Activated CD8-positive, alpha-beta memory T cell treated with anti-CD3 and anti-CD28 coated beads, Interleukin-2, amount 10 ng/mL, durations not matched to agents 7 days and 5 days (primary cell): Measurements from ENCODE around the gene POLE. TPM values are rescaled to one million over a fixed set of nuclear protein-coding genes. Genes with fewer than 3 reads are reported as not detected.
"Not testable (repeated sequence)": the region's sequence is repeated elsewhere in the genome, so short reads cannot be mapped to it uniquely, and the experiment has no call there.

Source experiments
- ATAC-seq: fragments of 150-1000 bp; cut with Tn5 transposase; one replicate; pipeline ENCODE4 v1.10.0; 2021; ENCODE audit warnings: moderate library complexity
- CTCF ChIA-PET: fragments of 350-600 bp; sonication (Branson Sonifier 250); formaldehyde crosslinking; loops from one replicate; lab custom pipeline; 2021; ENCODE audit warnings: antibody characterized with exemption; lab: Charles Lee
- DNase-seq: peaks from one replicate; pipeline ENCODE4 v3.0.0-alpha.2; 2020
- H3K27ac Mint-ChIP-seq: one replicate; pipeline ENCODE4 v1.8.0; 2021; ENCODE audit warnings: mild to moderate bottlenecking, mixed read lengths
- H3K27me3 Mint-ChIP-seq: one replicate; pipeline ENCODE4 v1.8.0; 2021; ENCODE audit warnings: mixed read lengths
- H3K36me3 Mint-ChIP-seq: one replicate; pipeline ENCODE4 v1.8.0; 2021; ENCODE audit warnings: mild to moderate bottlenecking, mixed read lengths
- H3K4me1 Mint-ChIP-seq: one replicate; pipeline ENCODE4 v1.8.0; 2021; ENCODE audit warnings: mixed read lengths
- H3K4me3 Mint-ChIP-seq: one replicate; pipeline ENCODE4 v1.8.0; 2021; ENCODE audit warnings: mild to moderate bottlenecking, moderate library complexity, mixed read lengths
- H3K9me3 Mint-ChIP-seq: one replicate; pipeline ENCODE4 v1.8.0; 2022; ENCODE audit warnings: low read depth, mixed read lengths
- total RNA-seq, 2 experiments: library from RNA; stranded (reverse); gene quantifications; one replicate each; pipeline ENCODE4 v1.2.3, GENCODE V29; 2021

POLE gene
- total RNA-seq, 2 experiments from 2014 or later, result 170 to 221 TPM

DNA sequence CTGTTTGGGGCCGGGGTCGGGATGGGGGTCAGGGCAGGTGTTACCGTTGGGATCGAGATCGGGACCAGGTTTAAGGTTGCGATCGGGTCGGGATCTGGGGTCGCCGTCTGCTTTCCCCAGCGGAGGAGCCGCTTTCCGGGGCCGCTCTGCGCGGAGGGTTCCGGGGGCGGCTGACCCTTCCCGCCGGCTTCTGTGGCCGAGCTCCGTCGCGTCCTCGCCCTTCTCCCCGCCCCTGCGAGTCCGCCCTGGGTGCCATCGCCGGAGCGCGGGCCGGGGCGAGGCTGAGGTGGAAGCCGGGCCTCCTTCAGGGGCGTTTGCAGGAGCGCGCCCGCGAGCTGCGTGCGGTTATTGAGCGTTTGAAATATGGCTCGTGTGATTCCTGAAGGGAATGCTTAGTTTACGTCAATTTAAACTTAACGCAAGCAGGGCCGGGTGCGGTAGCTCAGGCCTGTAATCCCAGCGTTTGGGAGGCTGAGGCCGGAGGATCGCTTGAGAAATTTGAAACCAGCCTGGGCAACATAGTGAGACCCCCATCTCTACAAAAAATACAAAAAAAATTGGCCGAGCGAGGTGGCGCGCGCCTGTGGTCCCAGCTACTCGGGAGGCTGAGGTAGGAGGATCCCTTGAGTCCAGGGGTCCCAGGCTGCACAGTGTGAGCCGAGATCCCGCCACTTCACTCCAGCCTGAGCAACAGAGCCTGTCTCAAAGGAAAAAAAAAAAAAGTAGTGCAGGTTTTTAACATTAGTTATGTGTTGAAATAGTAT lies 24.1 kb upstream of the POLE start:
- H3K4me1 Mint-ChIP-seq, result peaks cover 23% of the 10 kb centered on the region
- ATAC-seq (peak; percentile 31), DNase-seq (peak; percentile 50)
- no peaks in the 10 kb centered on the region for H3K27me3 Mint-ChIP-seq
- peak overlapping the region; percentile 80 for H3K4me3 Mint-ChIP-seq
- H3K27ac Mint-ChIP-seq, result peak overlapping the region; percentile 70
- no peaks in the 10 kb centered on the region for H3K9me3 Mint-ChIP-seq
- H3K36me3 Mint-ChIP-seq, result peaks cover 20% of the 10 kb centered on the region
- CTCF ChIA-PET, result interaction anchor here (1.6 kb wide), 1 partner anchor 15 kb away, joined by 5 read pairs; no protein-coding TSS in a partner anchor

DNA sequence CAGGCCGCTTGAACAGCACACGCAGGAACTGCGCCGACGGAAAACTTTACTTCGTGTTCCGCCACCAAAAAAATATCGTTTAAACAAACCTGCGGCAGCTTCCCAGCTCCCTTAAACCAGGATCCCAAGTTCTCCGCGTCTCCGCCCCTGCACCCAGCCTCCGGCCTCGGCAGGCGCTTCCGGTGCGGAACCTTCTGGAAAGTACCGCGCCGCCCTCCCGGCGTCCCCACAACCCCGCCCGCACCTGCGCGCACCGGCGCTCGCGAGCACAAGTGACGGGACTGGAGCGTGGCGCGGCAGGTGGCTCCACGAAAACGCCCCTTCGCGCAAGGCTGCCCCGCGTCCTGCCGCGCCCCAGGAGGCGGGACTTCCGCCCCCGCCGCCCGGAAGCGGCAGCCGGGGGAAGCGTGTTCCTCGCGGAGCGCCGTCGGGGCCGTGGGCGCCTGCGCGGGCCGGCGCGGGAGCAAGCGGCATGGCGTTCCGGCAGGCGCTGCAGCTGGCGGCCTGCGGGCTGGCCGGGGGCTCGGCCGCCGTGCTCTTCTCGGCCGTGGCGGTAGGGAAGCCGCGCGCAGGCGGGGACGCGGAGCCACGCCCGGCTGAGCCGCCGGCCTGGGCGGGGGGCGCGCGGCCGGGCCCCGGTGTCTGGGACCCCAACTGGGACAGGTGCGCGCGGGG lies 23.4 kb upstream of the POLE start, which contains the start of gene PGAM5:
Gene PGAM5, plus strand, starts transcription at position 438 of the 675 bp plus-strand sequence. Its CDS starts 35 bp downstream, at position 473.
- peak within 1 kb of the TSS; percentile 85 for H3K4me3 Mint-ChIP-seq
- H3K36me3 Mint-ChIP-seq, result peaks cover 19% of the 10 kb centered on the region
- peak within 1 kb of the TSS; percentile 81 for H3K27ac Mint-ChIP-seq
- no peaks in the 10 kb centered on the region for H3K27me3 Mint-ChIP-seq
- DNase-seq, result peak; percentile 90
- CTCF ChIA-PET, result interaction anchor here (1.6 kb wide), 1 partner anchor 15 kb away, joined by 5 read pairs; no protein-coding TSS in a partner anchor
- H3K4me1 Mint-ChIP-seq, result peaks cover 23% of the 10 kb centered on the region
- peak; percentile 95 for ATAC-seq
- H3K9me3 Mint-ChIP-seq, result no peaks in the 10 kb centered on the region

DNA sequence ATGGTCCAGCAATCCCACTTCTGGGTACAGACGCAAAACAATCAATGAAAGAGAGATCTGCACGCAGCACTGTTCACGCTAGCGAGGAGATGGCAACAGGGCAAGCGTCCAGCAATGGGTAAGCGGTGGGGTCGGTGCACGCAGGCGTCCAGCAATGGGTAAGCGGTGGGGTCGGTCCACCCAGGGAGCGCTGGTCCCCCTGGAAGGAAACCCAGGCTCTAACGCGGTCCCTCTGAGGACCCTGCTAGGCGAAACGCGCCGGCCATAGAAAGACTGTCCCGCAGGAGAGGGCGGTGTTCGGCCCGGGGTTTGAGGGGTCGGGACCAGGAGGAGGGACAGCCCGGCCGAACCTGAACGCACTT lies 22.9 kb upstream of the POLE start:
- peak; percentile 13 for ATAC-seq
- H3K9me3 Mint-ChIP-seq, result no peaks in the 10 kb centered on the region
- CTCF ChIA-PET, result interaction anchor here (0.6 to 1.6 kb wide), 2 partner anchors 14 to 29 kb away, joined by 3 to 5 read pairs; no protein-coding TSS in a partner anchor
- no peak for DNase-seq
- H3K4me3 Mint-ChIP-seq, result peak overlapping the region; percentile 85
- peaks cover 23% of the 10 kb centered on the region for H3K4me1 Mint-ChIP-seq
- H3K36me3 Mint-ChIP-seq, result peaks cover 20% of the 10 kb centered on the region
- H3K27ac Mint-ChIP-seq, result peak overlapping the region; percentile 81
- no peaks in the 10 kb centered on the region for H3K27me3 Mint-ChIP-seq

DNA sequence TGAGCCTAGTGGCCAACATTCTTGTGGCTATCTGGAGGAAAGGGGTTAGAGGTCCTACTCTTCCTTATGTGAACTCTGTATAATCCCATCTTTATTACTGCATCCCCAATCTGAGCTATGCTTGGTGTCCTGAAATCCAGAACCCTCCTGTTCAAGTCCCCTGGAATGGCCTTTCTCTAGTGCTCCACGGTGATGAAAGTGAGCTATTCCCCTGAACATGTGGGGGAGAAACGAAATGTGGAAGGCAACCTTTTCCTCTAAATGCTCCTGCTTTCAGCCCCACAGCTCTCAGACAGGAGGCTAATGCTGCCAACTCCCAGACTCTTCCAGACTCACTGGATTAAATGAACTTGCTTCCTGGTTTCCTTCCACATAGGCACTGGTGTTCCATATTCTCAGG lies 21.0 kb upstream of the POLE start:
- ATAC-seq (no peak), DNase-seq (no peak)
- no peak overlapping the region for H3K4me3 Mint-ChIP-seq
- no peaks in the 10 kb centered on the region for H3K9me3 Mint-ChIP-seq
- H3K27ac Mint-ChIP-seq, result no peak overlapping the region
- H3K27me3 Mint-ChIP-seq, result no peaks in the 10 kb centered on the region
- CTCF ChIA-PET, result no interaction called here
- peaks cover 15% of the 10 kb centered on the region for H3K4me1 Mint-ChIP-seq
- peaks cover 17% of the 10 kb centered on the region for H3K36me3 Mint-ChIP-seq

DNA sequence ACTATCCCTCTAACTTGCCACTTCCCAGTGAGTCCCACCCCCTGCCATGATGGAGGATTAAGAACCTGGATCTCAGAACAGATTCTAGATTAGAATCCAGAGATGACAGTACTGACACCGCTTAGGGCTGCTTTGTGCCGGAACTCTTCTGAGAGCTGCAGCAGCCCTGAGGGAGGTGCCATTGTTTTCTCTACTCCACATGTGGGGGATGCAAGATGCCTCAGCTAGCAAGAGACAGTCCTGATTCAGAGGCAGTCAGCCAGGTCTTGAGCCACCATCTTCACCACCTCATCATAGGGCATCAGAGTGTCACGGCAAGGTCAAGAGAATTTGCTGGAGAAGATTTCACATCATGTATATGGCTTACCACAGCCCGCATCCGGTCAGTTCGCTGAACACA lies 20.1 kb upstream of the POLE start:
- CTCF ChIA-PET, result no interaction called here
- Mint-ChIP-seq H3K36me3 (peaks cover 19% of the 10 kb centered on the region), H3K4me3 (no peak overlapping the region), H3K9me3 (no peaks in the 10 kb centered on the region), H3K4me1 (peaks cover 11% of the 10 kb centered on the region), H3K27ac (no peak overlapping the region), H3K27me3 (no peaks in the 10 kb centered on the region)
- DNase-seq (no peak), ATAC-seq (no peak)

DNA sequence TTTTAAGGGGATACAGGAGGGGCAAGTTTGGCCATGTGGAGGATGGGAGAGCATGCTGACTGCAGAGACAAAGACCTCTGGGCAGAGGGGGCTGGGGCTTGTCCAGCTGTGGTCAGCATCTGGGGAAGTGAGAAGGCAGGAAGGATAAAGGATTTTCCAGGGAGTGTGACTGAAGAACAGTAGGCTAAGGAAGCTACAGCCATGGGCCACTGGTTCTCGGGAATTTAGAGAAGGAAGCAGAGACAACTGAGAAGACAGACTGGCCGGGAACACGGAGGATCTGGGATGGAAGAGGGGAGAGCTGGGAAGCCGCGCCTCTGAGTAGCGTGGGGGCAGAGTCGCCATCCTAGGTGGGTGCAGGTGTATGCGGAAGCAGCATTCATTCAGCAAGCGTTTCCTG lies 16.5 kb upstream of the POLE start:
- ATAC-seq (no peak), DNase-seq (no peak)
- CTCF ChIA-PET, result no interaction called here
- Mint-ChIP-seq H3K9me3 (no peaks in the 10 kb centered on the region), H3K27me3 (no peaks in the 10 kb centered on the region), H3K36me3 (peaks cover 30% of the 10 kb centered on the region), H3K4me1 (peaks cover 2% of the 10 kb centered on the region), H3K4me3 (no peak overlapping the region), H3K27ac (no peak overlapping the region)

DNA sequence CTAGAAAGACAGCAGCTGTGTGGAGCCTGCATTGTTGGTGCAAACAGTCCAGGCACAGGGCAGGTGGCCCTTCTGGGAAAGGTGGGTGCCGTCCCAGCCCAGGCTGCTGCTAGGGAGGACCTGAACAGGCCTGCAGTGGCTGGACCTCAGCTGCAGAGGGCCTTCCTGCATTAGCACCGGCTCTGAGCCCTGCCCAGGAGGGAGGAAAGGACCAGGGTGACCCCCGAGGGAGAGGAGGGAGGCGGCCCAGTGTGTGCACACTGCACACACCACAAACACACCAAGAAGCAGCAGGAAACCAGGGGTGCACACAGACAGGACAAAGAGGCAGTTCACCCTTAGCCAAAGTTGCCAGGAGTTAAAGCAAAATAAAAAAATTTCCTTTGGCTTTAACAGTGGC lies 15.5 kb upstream of the POLE start:
- ATAC-seq, result no peak
- DNase-seq, result no peak
- no peaks in the 10 kb centered on the region for H3K27me3 Mint-ChIP-seq
- H3K27ac Mint-ChIP-seq, result no peak overlapping the region
- H3K36me3 Mint-ChIP-seq, result peaks cover 28% of the 10 kb centered on the region
- H3K4me1 Mint-ChIP-seq, result peaks cover 2% of the 10 kb centered on the region
- H3K4me3 Mint-ChIP-seq, result no peak overlapping the region
- no peaks in the 10 kb centered on the region for H3K9me3 Mint-ChIP-seq
- CTCF ChIA-PET, result no interaction called here

DNA sequence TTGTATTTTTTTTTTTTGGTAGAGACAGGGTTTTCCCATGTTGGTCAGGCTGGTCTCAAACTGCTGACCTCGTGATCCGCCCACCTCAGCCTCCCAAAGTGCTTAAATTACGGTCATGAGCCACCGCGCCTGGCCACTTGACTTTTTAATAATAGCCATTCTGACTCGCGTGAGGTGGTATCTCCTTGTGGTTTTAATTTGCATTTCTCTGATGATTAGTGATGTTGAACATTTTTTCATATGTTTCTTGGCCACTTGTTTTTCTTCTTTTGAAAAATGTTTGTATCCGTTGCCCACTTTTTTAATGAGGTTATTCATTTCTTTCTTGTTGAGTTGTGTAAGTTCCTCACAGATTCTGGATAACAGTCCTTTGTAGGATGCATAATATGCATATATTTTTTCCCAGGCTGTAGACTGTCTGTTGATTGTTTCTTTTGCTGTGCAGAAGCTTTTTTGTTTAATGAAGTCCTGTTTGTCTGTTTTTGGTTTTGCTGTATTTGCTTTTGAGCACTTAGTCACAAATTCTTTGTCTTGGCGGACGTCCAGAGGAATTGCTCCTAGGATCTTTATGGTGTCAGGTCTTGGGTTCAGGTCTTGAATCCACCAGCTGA lies 13.2 kb upstream of the POLE start:
- Mint-ChIP-seq H3K9me3 (no peaks in the 10 kb centered on the region), H3K36me3 (peaks cover 31% of the 10 kb centered on the region), H3K4me1 (no peaks in the 10 kb centered on the region), H3K4me3 (no peak overlapping the region), H3K27me3 (no peaks in the 10 kb centered on the region), H3K27ac (no peak overlapping the region)
- DNase-seq (no peak), ATAC-seq (no peak)
- CTCF ChIA-PET, result no interaction called here

DNA sequence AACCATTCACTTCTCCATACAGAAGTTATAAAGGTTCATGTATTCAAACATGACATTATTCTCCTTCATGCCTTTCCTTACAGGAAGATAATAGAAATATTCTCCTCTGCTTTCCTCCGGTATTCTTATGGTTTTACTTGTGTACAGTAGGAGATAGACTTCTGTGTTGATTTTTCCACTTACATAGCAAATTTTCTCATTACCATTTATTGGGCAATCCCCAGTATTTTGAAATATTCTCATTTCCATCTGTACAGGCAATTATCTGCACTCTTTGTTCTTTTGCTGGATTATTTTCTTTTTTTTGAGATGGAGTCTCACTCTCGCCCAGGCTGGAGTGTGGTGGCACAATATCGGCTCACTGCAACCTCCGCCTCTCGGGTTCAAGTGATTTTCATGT lies 11.2 kb upstream of the POLE start:
- Mint-ChIP-seq H3K27ac (no peak overlapping the region), H3K36me3 (peaks cover 30% of the 10 kb centered on the region), H3K27me3 (no peaks in the 10 kb centered on the region), H3K9me3 (no peaks in the 10 kb centered on the region), H3K4me1 (no peaks in the 10 kb centered on the region), H3K4me3 (no peak overlapping the region)
- ATAC-seq, result no peak
- CTCF ChIA-PET, result no interaction called here
- DNase-seq, result no peak

DNA sequence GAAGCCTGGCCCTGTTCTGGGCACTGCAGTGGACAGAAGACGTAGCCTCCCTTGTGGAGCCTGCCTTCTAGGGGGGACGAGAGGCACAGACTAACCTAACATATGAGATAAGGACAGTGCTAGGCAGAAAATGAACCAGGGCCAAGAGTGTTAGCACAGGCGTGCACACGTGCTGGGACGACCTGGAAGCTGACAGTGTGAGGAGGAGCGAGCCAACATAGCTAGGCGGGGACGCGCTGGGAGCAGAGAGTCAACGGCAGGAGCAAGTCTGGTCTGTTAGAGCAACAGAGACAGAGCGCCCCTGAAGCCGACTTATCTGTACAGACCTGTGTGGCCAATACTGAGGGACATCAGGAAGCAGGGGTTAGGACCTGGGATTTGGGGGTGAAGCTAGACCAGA lies 8.3 kb upstream of the POLE start:
- DNase-seq (no peak), ATAC-seq (no peak)
- H3K36me3 Mint-ChIP-seq, result peaks cover 33% of the 10 kb centered on the region
- no peaks in the 10 kb centered on the region for H3K27me3 Mint-ChIP-seq
- CTCF ChIA-PET, result interaction anchor here (1.4 to 1.7 kb wide), 2 partner anchors 15 to 73 kb away, joined by 3 to 5 read pairs; partner anchors contain the start of gene PGAM5
- H3K9me3 Mint-ChIP-seq, result no peaks in the 10 kb centered on the region
- no peaks in the 10 kb centered on the region for H3K4me1 Mint-ChIP-seq
- no peak overlapping the region for H3K4me3 Mint-ChIP-seq
- H3K27ac Mint-ChIP-seq, result no peak overlapping the region

DNA sequence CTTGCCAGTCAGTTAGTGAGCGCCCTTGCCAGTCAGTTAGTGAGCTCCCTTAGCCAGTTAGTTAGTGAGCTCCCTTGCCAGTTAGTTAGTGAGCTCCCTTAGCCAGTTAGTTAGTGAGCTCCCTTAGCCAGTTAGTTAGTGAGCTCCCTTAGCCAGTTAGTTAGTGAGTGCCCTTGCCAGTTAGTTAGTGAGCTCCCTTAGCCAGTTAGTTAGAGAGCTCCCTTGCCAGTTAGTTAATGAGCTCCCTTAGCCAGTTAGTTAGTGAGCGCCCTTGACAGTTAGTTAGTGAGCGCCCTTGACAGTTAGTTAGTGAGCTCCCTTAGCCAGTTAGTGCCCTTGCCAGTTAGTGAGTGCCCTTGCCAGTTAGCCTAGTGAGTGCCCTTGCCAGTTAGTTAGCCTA lies 7.7 kb upstream of the POLE start:
- not testable (repeated sequence) for H3K27me3 Mint-ChIP-seq, H3K4me1 Mint-ChIP-seq, DNase-seq, H3K27ac Mint-ChIP-seq, ATAC-seq, H3K9me3 Mint-ChIP-seq, H3K4me3 Mint-ChIP-seq
- CTCF ChIA-PET, result interaction anchor here (1.4 kb wide), 1 partner anchor 74 kb away, joined by 3 read pairs; no protein-coding TSS in a partner anchor
- peaks cover 33% of the 10 kb centered on the region for H3K36me3 Mint-ChIP-seq

DNA sequence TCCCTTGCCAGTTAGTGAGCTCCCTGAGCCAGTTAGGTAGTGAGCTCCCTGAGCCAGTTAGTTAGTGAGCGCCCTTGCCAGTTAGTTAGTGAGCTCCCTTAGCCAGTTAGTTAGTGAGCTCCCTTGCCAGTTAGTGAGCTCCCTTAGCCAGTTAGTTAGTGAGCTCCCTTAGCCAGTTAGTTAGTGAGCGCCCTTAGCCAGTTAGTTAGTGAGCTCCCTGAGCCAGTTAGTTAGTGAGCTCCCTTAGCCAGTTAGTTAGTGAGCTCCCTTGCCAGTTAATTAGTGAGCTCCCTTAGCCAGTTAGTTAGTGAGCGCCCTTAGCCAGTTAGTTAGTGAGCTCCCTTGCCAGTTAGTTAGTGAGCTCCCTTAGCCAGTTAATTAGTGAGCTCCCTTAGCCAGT lies 4.9 kb upstream of the POLE start:
- H3K27ac Mint-ChIP-seq, H3K27me3 Mint-ChIP-seq, DNase-seq, H3K4me1 Mint-ChIP-seq, CTCF ChIA-PET, ATAC-seq, H3K9me3 Mint-ChIP-seq, H3K4me3 Mint-ChIP-seq: not testable (repeated sequence)
- H3K36me3 Mint-ChIP-seq, result peaks cover 22% of the 10 kb centered on the region

DNA sequence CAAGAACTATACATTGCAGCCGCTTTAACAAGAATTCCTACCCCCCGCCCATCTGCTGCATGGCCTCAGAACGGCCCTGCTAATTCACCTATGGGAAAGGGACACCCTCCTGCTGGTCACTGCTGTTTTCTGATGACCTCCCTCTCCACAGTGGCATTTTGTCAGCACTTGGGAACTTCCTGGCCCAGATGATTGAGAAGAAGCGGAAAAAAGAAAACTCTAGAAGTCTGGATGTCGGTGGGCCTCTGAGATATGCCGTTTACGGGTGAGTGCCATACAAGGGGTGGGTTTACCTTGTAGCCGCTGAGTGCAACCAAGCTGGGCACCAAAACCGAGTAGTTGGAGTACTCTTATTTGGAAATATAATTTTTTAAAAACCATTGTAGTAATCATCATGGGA lies 3.0 kb upstream of the POLE start:
- CTCF ChIA-PET, result no interaction called here
- H3K4me3 Mint-ChIP-seq, result peak overlapping the region; percentile 43
- no peak for ATAC-seq
- H3K27ac Mint-ChIP-seq, result no peak overlapping the region
- DNase-seq, result no peak
- H3K9me3 Mint-ChIP-seq, result no peaks in the 10 kb centered on the region
- H3K36me3 Mint-ChIP-seq, result peaks cover 22% of the 10 kb centered on the region
- peaks cover 16% of the 10 kb centered on the region for H3K4me1 Mint-ChIP-seq
- no peaks in the 10 kb centered on the region for H3K27me3 Mint-ChIP-seq
